GM12878 (cell line): ENCODE results near the gene PPP1R14B. TPM values are rescaled to one million over a fixed set of nuclear protein-coding genes. Genes with fewer than 3 reads are reported as not detected.

Experiments used
- ATAC-seq: fragments of 200-7000 bp; cut with Tn5 transposase; 3 replicates; pipeline ENCODE4 v1.9.1; 2020; ENCODE audit warnings: mild to moderate bottlenecking, moderate library complexity
- BruUV-seq: library from RNA; stranded (reverse); fragments of 400-500 nt; replicated peaks from 2 replicates; lab custom pipeline; 2021; lab: Mats Ljungman, UMichigan
- CTCF ChIA-PET: fragments of 300-600 bp; sonication (Branson Sonifier 250); formaldehyde crosslinking; extraction: SDS; loops from one replicate; lab custom pipeline; 2021; ENCODE audit warnings: inconsistent platforms; lab: Yijun Ruan, JAX
- POLR2A ChIA-PET: fragments of 350-600 bp; formaldehyde crosslinking; extraction: SDS; loops from one replicate; lab custom pipeline; 2021; ENCODE audit warnings: inconsistent platforms; lab: Charles Lee
- RAD21 ChIA-PET: fragments of 300-600 bp; sonication (Branson Sonifier 250); formaldehyde crosslinking; loops from one replicate; lab custom pipeline; 2023; ENCODE audit warnings: antibody characterized with exemption; ENCODE audit not compliant: unreplicated experiment; lab: Charles Lee
- SMC1A ChIA-PET: fragments of 300-600 bp; sonication (Branson Sonifier 250); formaldehyde crosslinking; loops from one replicate; lab custom pipeline; 2023; ENCODE audit not compliant: unreplicated experiment, uncharacterized antibody; lab: Charles Lee
- DNase-seq: peaks from one replicate; pipeline ENCODE4 v3.0.0-alpha.2; 2011; ENCODE audit warnings: low read depth, low spot score
- FAIRE-seq: peaks from 3 replicates; lab custom pipeline; 2011; peaks lifted over from hg19 to GRCh38; lab: Jason Lieb, UNC
- H2AFZ ChIP-seq: 2 replicates; pipeline ENCODE4 v1.6.0; 2011; ENCODE audit warnings: low read depth, low read length, control low read depth; ENCODE audit not compliant: control insufficient read depth
- H3K27ac ChIP-seq: 2 replicates; pipeline ENCODE4 v1.5.1; 2011; ENCODE audit warnings: control low read depth; ENCODE audit not compliant: control insufficient read depth, insufficient read depth
- H3K27me3 ChIP-seq, 2 experiments: replicated peaks in 1 of 2; 2 replicates each; pipeline versions ENCODE4 v1.6.0 to v1.6.1; 2011; ENCODE audit warnings: low read length in 1 of 2; ENCODE audit not compliant: control insufficient read depth in 2 of 2, insufficient read depth in 2 of 2
- H3K36me3 ChIP-seq, 2 experiments: 2 replicates each; pipeline ENCODE4 v1.5.1; 2011; ENCODE audit warnings: low read length in 1 of 2; ENCODE audit not compliant: control insufficient read depth in 2 of 2, insufficient read depth in 2 of 2
- H3K4me1 ChIP-seq: 2 replicates; pipeline ENCODE4 v1.6.1; 2011; ENCODE audit warnings: mild to moderate bottlenecking, low read length, moderate library complexity, mixed read lengths; ENCODE audit not compliant: control insufficient read depth, insufficient read depth
- H3K4me2 ChIP-seq: 2 replicates; pipeline ENCODE4 v1.6.0; 2011; ENCODE audit warnings: control low read depth; ENCODE audit not compliant: control insufficient read depth, insufficient read depth
- H3K4me3 ChIP-seq: fragments of 200-600 bp; sonication (generic); 2 replicates; pipeline ENCODE4 v1.5.1; 2016
- H3K79me2 ChIP-seq: 2 replicates; pipeline ENCODE4 v1.6.0; 2011; ENCODE audit warnings: low read length; ENCODE audit not compliant: control insufficient read depth, insufficient read depth
- H3K9ac ChIP-seq: 2 replicates; pipeline ENCODE4 v1.8.0; 2011; ENCODE audit warnings: low read length, control low read depth, mixed read lengths; ENCODE audit not compliant: control insufficient read depth, insufficient read depth
- H3K9me3 ChIP-seq: replicated peaks from 3 replicates; pipeline ENCODE4 v1.5.1; 2011; ENCODE audit warnings: mild to moderate bottlenecking, low read length; ENCODE audit not compliant: control insufficient read depth, insufficient read depth
- H4K20me1 ChIP-seq: 2 replicates; pipeline ENCODE4 v1.6.0; 2011; ENCODE audit not compliant: control insufficient read depth, insufficient read depth
- E2F8 ChIP-seq: fragments of 450-650 bp; IDR thresholded peaks from 2 replicates; pipeline ENCODE4 v1.6.1; 2018; ENCODE audit warnings: mild to moderate bottlenecking, low read depth, moderate library complexity; ENCODE audit not compliant: partially characterized antibody
- FOS ChIP-seq: IDR thresholded peaks from 3 replicates; pipeline ENCODE4 v1.6.1; 2011; ENCODE audit warnings: borderline replicate concordance; ENCODE audit not compliant: insufficient read length; ENCODE audit errors: extremely low read depth
- MYC ChIP-seq: IDR thresholded peaks from 2 replicates; pipeline ENCODE4 v1.6.1; 2011; ENCODE audit warnings: mild to moderate bottlenecking, low read length, moderate library complexity, inconsistent platforms; ENCODE audit not compliant: insufficient read depth, insufficient replicate concordance, insufficient read length, severe bottlenecking
- NFXL1 ChIP-seq: fragments of 450-650 bp; IDR thresholded peaks from 2 replicates; pipeline ENCODE4 v1.6.1; 2017; ENCODE audit warnings: antibody characterized with exemption, mild to moderate bottlenecking, borderline replicate concordance
- NR2C1 ChIP-seq: fragments of 450-650 bp; IDR thresholded peaks from 2 replicates; pipeline ENCODE4 v1.6.1; 2017; ENCODE audit warnings: antibody characterized with exemption, mild to moderate bottlenecking, moderate library complexity
- POLR2AphosphoS5 ChIP-seq: IDR thresholded peaks from 2 replicates; pipeline ENCODE4 v1.6.1; 2011; ENCODE audit warnings: mild to moderate bottlenecking, low read length, inconsistent platforms
- SP1 ChIP-seq: IDR thresholded peaks from one replicate; pipeline ENCODE4 v1.6.1; 2011; ENCODE audit warnings: low read depth, low read length
- SREBF2 ChIP-seq: IDR thresholded peaks from 2 replicates; pipeline ENCODE4 v1.6.1; 2012; ENCODE audit warnings: mild to moderate bottlenecking, low read length
- SUZ12 ChIP-seq: fragments of 200-600 bp; sonication (generic); IDR thresholded peaks from one replicate; pipeline ENCODE4 v1.6.1; 2018; ENCODE audit warnings: antibody characterized with exemption, mild to moderate bottlenecking; ENCODE audit not compliant: unreplicated experiment
- USF1 ChIP-seq: IDR thresholded peaks from 2 replicates; pipeline ENCODE4 v1.6.1; 2011; ENCODE audit warnings: borderline replicate concordance, low read depth, mild to moderate bottlenecking, moderate library complexity, mixed read lengths, low read length; ENCODE audit not compliant: insufficient read depth; ENCODE audit errors: extremely low read length
- ZBED1 ChIP-seq: IDR thresholded peaks from 2 replicates; pipeline ENCODE4 v1.6.1; 2016; ENCODE audit warnings: borderline replicate concordance
- WGBS: methylation state at CpG from one replicate; pipeline ENCODE4 v1.1.6; 2016; ENCODE audit warnings: low lambda C conversion rate; ENCODE audit not compliant: insufficient replicate concordance, insufficient coverage; ENCODE audit errors: missing lambda C conversion rate; 5-methylcytosine and 5-hydroxymethylcytosine counted together
- in situ Hi-C: fragments of 300-500 bp; cut with MboI; formaldehyde crosslinking; loops from 9 replicates; pipeline ENCODE4 v1.14.3; 2018; ENCODE audit warnings: mixed read lengths
- intact Hi-C: fragments of 100-400 bp; cut with micrococcal nuclease; formaldehyde crosslinking; loops from one replicate; pipeline ENCODE4 v1.14.2; 2022; ENCODE audit not compliant: unreplicated experiment
- polyA plus RNA-seq, 11 experiments: library from polyadenylated mRNA; depleted of rRNA in 4 of 11; unstranded in 6 of 11; stranded (reverse) in 5 of 11; fragments of >200 nt; fragmentation: Nextera tagmentation in 4 of 11; fragmentation: Illumina TruSeq in 1 of 11; extraction: Ambion mirVana in 4 of 11; extraction: Trizol in 1 of 11; gene quantifications; 1 replicate in 1 of 11; 2 replicates in 10 of 11; pipeline versions ENCODE4 v1.2.1 to v1.2.3, GENCODE V29; 2011 to 2016; ENCODE audit warnings: inconsistent platforms in 2 of 11, missing spikeins in 2 of 11, low read depth in 1 of 11
- total RNA-seq, 4 experiments: library from RNA; depleted of rRNA in 3 of 4; stranded (reverse); fragments of >200 nt in 3 of 4; fragmentation: Illumina TruSeq in 1 of 4; extraction: Trizol in 1 of 4; gene quantifications; 2 replicates each; pipeline versions ENCODE4 v1.2.1 to v1.2.3, GENCODE V29; 2013 to 2021
- TF ChIP-seq, protein P1 (sequence below): fragments of 450-650 bp; formaldehyde crosslinking; IDR thresholded peaks from 2 replicates; pipeline ENCODE4 v1.4.0; 2022; ENCODE audit warnings: mild to moderate bottlenecking, moderate library complexity

The PPP1R14B gene
- total and polyA plus RNA-seq, 10 of the 15 experiments (the other 5 are each of a cell fraction or from before 2014, with no cell fraction given) = 8.4 to 283 (median 124) TPM

GRCh38 chr11:64229090-64229743 is 17.5 kb downstream of the PPP1R14B start:
- FAIRE-seq (no peak), ATAC-seq (no peak), DNase-seq (no peak)
- ChIA-PET CTCF (interaction anchor here (0.6 to 0.9 kb wide), 2 partner anchors 25 to 72 kb away, joined by 3 to 4 read pairs; no protein-coding TSS in a partner anchor), RAD21 (interaction anchor here (1.0 kb wide), 1 partner anchor 22 kb away, joined by 6 read pairs; the partner anchor contains the start of gene FERMT3), SMC1A (interaction anchor here (1.2 kb wide), 1 partner anchor 15 kb away, joined by 3 read pairs; no protein-coding TSS in a partner anchor), POLR2A (interaction anchor here (0.6 to 9.7 kb wide), 4 partner anchors 10 to 1466 kb away, joined by 4 to 77 read pairs (median 6); partner anchors contain the start of genes FKBP2 and PPP1R14B)
- Histone ChIP-seq H3K79me2 (peaks cover 36% of the 10 kb centered on the region), H3K4me1 (peaks cover 34% of the 10 kb centered on the region), H3K9me3 (no peaks in the 10 kb centered on the region), H3K36me3 (peaks cover 0 to 3% of the 10 kb centered on the region in 2 experiments; a peak in 1 of 4 replicates), H3K4me3 (peak overlapping the region; percentile 95; the same call in 1 of the 2 replicates), H3K4me2 (peak overlapping the region; percentile 98), H4K20me1 (no peaks in the 10 kb centered on the region), H2AFZ (no peak overlapping the region), H3K27ac (peak overlapping the region; percentile 86), H3K27me3 (no peaks in the 10 kb centered on the region), H3K9ac (peak overlapping the region; percentile 79)
- BruUV-seq = TSS peak; percentile 35
- in situ Hi-C loops = loop anchor here (25.0 kb wide), 1 partner anchor 1633 kb away; the partner anchor contains the start of genes CFL1, EFEMP2 and MUS81
- WGBS = 68% methylated on average over 11 of the region's 12 CpGs
- intact Hi-C loops = no loop called here
- no peak for TF ChIP-seq MYC
- TF ChIP-seq SP1 = no peak
- TF ChIP-seq USF1 = no peak
- TF ChIP-seq SREBF2 = no peak
- TF ChIP-seq POLR2AphosphoS5 = no peak
- no peak for TF ChIP-seq NFXL1
- no peak for TF ChIP-seq E2F8
- TF ChIP-seq, protein P1, sequence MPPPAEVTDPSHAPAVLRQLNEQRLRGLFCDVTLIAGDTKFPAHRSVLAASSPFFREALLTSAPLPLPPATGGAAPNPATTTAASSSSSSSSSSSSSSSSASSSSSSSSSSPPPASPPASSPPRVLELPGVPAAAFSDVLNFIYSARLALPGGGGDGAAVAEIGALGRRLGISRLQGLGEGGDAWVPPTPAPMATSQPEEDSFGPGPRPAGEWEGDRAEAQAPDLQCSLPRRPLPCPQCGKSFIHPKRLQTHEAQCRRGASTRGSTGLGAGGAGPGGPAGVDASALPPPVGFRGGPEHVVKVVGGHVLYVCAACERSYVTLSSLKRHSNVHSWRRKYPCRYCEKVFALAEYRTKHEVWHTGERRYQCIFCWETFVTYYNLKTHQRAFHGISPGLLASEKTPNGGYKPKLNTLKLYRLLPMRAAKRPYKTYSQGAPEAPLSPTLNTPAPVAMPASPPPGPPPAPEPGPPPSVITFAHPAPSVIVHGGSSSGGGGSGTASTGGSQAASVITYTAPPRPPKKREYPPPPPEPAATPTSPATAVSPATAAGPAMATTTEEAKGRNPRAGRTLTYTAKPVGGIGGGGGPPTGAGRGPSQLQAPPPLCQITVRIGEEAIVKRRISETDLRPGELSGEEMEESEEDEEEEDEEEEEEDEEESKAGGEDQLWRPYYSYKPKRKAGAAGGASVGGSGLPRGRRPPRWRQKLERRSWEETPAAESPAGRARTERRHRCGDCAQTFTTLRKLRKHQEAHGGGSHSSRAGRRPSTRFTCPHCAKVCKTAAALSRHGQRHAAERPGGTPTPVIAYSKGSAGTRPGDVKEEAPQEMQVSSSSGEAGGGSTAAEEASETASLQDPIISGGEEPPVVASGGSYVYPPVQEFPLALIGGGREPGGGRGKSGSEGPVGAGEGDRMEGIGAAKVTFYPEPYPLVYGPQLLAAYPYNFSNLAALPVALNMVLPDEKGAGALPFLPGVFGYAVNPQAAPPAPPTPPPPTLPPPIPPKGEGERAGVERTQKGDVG (CRISPR knock-in tag) = no peak
- TF ChIP-seq NR2C1 = no peak
- TF ChIP-seq ZBED1 = no peak
- no peak for TF ChIP-seq SUZ12
- no peak for TF ChIP-seq FOS
